ENCODE results near the gene JAKMIP1. TPM values are rescaled to one million over a fixed set of nuclear protein-coding genes. Genes with fewer than 3 reads are reported as not detected.

JAKMIP1 gene
- polyA plus RNA-seq, 1 donor from 2014 or later, result 15.3 TPM

DNA sequence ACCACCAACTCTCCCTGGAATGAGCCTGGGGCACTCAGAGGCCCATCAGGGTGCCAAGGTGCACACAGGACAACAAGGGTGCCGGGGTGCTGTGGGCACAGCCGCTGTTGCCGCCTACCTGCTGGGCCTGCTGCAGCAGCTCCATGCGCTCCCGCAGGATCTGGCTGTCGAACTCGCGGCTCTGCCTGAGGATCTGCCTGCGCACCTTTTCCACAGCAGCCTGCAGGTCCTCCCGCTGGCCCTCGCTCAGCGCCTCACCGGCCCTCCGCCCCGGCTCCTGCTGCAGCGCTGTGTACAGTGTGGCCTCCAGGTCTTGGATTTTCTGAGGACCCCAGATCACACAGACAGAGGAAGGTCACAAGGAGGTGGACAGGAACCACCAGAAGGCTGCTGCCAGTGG lies 164.6 kb downstream of the JAKMIP1 start:
- Histone ChIP-seq H3K36me3 (ENCODE audit: insufficient read depth, low read length) (no peaks in the 10 kb centered on the region), H3K27ac (ENCODE audit: low read length) (no peak overlapping the region), H2AFZ (ENCODE audit: low read depth, low read length) (no peak overlapping the region), H3K4me2 (ENCODE audit: low read length) (no peak overlapping the region), H3K9ac (ENCODE audit: low read length) (no peak overlapping the region), H3K27me3 (ENCODE audit: insufficient read depth, low read depth, low read length) (no peaks in the 10 kb centered on the region), H3K4me3 (ENCODE audit: low read length) (no peak overlapping the region), H4K20me1 (ENCODE audit: insufficient read depth) (no peaks in the 10 kb centered on the region), H3K79me2 (replicated peaks; ENCODE audit: insufficient read depth, low read length) (no peaks in the 10 kb centered on the region), H3K9me3 (ENCODE audit: low read length) (no peaks in the 10 kb centered on the region), H3K9me2 (ENCODE audit: insufficient read depth, low read length) (no peaks in the 10 kb centered on the region), H3F3A (ENCODE audit: insufficient read depth, low read length, poor library complexity, severe bottlenecking) (no peaks in the 10 kb centered on the region)
- TF ChIP-seq SMC3 (conservative IDR thresholded peaks at IDR 0.05; ENCODE audit: poor library complexity) (no peak), TAF1 (IDR thresholded peaks at IDR 0.05; ENCODE audit: low read depth) (no peak), MXI1 (conservative IDR thresholded peaks at IDR 0.05; ENCODE audit: poor library complexity, severe bottlenecking) (no peak), RAD21 (conservative IDR thresholded peaks at IDR 0.05) (no peak), EZH2 (IDR thresholded peaks at IDR 0.05; ENCODE audit: borderline replicate concordance, insufficient read depth, low read length, poor library complexity, severe bottlenecking) (no peak), POLR2AphosphoS5 (IDR thresholded peaks at IDR 0.05) (no peak), EP300 (conservative IDR thresholded peaks at IDR 0.05; ENCODE audit: poor library complexity, severe bottlenecking) (no peak)
- TF ChIP-seq, protein P1, sequence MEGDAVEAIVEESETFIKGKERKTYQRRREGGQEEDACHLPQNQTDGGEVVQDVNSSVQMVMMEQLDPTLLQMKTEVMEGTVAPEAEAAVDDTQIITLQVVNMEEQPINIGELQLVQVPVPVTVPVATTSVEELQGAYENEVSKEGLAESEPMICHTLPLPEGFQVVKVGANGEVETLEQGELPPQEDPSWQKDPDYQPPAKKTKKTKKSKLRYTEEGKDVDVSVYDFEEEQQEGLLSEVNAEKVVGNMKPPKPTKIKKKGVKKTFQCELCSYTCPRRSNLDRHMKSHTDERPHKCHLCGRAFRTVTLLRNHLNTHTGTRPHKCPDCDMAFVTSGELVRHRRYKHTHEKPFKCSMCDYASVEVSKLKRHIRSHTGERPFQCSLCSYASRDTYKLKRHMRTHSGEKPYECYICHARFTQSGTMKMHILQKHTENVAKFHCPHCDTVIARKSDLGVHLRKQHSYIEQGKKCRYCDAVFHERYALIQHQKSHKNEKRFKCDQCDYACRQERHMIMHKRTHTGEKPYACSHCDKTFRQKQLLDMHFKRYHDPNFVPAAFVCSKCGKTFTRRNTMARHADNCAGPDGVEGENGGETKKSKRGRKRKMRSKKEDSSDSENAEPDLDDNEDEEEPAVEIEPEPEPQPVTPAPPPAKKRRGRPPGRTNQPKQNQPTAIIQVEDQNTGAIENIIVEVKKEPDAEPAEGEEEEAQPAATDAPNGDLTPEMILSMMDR (IDR thresholded peaks at IDR 0.05; ENCODE audit: poor library complexity, severe bottlenecking), result no peak
- TF ChIP-seq, protein P2, sequence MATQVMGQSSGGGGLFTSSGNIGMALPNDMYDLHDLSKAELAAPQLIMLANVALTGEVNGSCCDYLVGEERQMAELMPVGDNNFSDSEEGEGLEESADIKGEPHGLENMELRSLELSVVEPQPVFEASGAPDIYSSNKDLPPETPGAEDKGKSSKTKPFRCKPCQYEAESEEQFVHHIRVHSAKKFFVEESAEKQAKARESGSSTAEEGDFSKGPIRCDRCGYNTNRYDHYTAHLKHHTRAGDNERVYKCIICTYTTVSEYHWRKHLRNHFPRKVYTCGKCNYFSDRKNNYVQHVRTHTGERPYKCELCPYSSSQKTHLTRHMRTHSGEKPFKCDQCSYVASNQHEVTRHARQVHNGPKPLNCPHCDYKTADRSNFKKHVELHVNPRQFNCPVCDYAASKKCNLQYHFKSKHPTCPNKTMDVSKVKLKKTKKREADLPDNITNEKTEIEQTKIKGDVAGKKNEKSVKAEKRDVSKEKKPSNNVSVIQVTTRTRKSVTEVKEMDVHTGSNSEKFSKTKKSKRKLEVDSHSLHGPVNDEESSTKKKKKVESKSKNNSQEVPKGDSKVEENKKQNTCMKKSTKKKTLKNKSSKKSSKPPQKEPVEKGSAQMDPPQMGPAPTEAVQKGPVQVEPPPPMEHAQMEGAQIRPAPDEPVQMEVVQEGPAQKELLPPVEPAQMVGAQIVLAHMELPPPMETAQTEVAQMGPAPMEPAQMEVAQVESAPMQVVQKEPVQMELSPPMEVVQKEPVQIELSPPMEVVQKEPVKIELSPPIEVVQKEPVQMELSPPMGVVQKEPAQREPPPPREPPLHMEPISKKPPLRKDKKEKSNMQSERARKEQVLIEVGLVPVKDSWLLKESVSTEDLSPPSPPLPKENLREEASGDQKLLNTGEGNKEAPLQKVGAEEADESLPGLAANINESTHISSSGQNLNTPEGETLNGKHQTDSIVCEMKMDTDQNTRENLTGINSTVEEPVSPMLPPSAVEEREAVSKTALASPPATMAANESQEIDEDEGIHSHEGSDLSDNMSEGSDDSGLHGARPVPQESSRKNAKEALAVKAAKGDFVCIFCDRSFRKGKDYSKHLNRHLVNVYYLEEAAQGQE (IDR thresholded peaks at IDR 0.05; ENCODE audit: borderline replicate concordance), result no peak

DNA sequence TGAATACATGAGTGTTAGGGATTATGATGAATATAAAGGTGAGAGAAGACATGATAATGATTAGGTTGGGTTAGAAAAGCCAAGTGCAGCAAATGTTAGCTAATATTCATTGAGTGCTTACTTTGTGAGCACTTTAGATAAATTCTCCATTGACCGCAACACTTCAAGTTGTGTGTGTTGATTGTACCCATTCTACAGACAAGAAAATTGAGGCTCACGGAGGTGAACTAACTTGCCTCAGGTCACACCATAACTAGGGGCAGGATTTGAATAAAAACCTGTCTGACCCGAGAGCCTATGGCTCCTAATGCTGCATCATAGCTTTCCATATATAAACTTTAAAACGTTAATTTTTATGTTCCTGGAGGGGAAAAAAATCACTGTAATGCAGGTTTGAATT lies 167.0 kb downstream of the JAKMIP1 start:
- Histone ChIP-seq H3K36me3 (ENCODE audit: insufficient read depth, low read length) (no peaks in the 10 kb centered on the region), H3K9me3 (ENCODE audit: low read length) (no peaks in the 10 kb centered on the region), H3K4me2 (ENCODE audit: low read length) (no peak overlapping the region), H3K79me2 (replicated peaks; ENCODE audit: insufficient read depth, low read length) (no peaks in the 10 kb centered on the region), H3F3A (ENCODE audit: insufficient read depth, low read length, poor library complexity, severe bottlenecking) (no peaks in the 10 kb centered on the region), H3K27ac (ENCODE audit: low read length) (no peak overlapping the region), H3K9ac (ENCODE audit: low read length) (no peak overlapping the region), H3K4me3 (ENCODE audit: low read length) (no peak overlapping the region), H4K20me1 (ENCODE audit: insufficient read depth) (no peaks in the 10 kb centered on the region), H2AFZ (ENCODE audit: low read depth, low read length) (no peak overlapping the region), H3K9me2 (ENCODE audit: insufficient read depth, low read length) (no peaks in the 10 kb centered on the region), H3K27me3 (ENCODE audit: insufficient read depth, low read depth, low read length) (no peaks in the 10 kb centered on the region)
- TF ChIP-seq TAF1 (IDR thresholded peaks at IDR 0.05; ENCODE audit: low read depth) (no peak), POLR2AphosphoS5 (IDR thresholded peaks at IDR 0.05) (no peak), EZH2 (IDR thresholded peaks at IDR 0.05; ENCODE audit: borderline replicate concordance, insufficient read depth, low read length, poor library complexity, severe bottlenecking) (no peak), EP300 (conservative IDR thresholded peaks at IDR 0.05; ENCODE audit: poor library complexity, severe bottlenecking) (no peak), SMC3 (conservative IDR thresholded peaks at IDR 0.05; ENCODE audit: poor library complexity) (no peak), RAD21 (conservative IDR thresholded peaks at IDR 0.05) (no peak), MXI1 (conservative IDR thresholded peaks at IDR 0.05; ENCODE audit: poor library complexity, severe bottlenecking) (no peak)
- TF ChIP-seq, protein P2 (IDR thresholded peaks at IDR 0.05; ENCODE audit: borderline replicate concordance), result no peak
- TF ChIP-seq, protein P1 (IDR thresholded peaks at IDR 0.05; ENCODE audit: poor library complexity, severe bottlenecking), result no peak

All from neural cell (in vitro differentiated cells).